GM12864 (cell line): ENCODE measurements around the gene PRR16.
A peak's percentile ranks its signal among the peaks of the same experiment; 100 is the strongest.
"Not testable (repeated sequence)": the region's sequence is repeated elsewhere in the genome, so short reads cannot be mapped to it uniquely, and the experiment has no call there.

Source experiments
- DNase-seq: peaks from one replicate; pipeline ENCODE4 v3.0.0-alpha.2; 2011; ENCODE audit warnings: low read depth
- H3K4me3 ChIP-seq: 2 replicates; pipeline ENCODE4 v1.5.1; 2011; ENCODE audit warnings: mild to moderate bottlenecking, low read depth, low read length, control low read depth
- CTCF ChIP-seq: IDR thresholded peaks from 2 replicates; pipeline ENCODE4 v1.5.1; 2011; ENCODE audit warnings: low read depth, mild to moderate bottlenecking, moderate library complexity, low read length, control low read depth, inconsistent platforms; ENCODE audit errors: missing control alignments

Gene PRR16

GRCh38 chr5:120450910-120451309 lies 13.2 kb upstream of the PRR16 start:
- no peak for DNase-seq
- TF ChIP-seq CTCF: no peak
- H3K4me3 ChIP-seq: no peak overlapping the region

- no peak overlapping the region for H3K4me3 ChIP-seq
- TF ChIP-seq CTCF: no peak
- no peak for DNase-seq
Measured at GRCh38 chr5:120451445-120451844, 12.7 kb upstream of the PRR16 start.

DNA sequence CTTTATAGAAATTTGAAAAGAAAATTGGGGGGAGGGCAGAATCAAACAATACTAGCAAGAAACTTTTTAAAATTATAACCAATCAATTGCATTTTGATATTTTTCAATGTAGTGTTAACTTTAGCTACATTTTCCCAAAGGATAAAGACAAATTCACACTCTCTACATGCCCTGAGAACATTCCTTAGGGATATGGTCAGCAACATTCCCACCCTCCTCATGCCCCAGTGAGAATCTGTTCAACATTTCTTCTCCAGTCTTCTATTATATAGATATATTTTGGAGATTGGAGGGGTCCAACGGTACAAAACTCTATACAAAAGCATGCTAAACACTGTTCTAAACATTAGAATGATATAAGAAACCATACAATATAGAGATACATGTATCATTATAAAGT lies 11.6 kb upstream of the PRR16 start:
- no peak overlapping the region for H3K4me3 ChIP-seq
- TF ChIP-seq CTCF: no peak
- DNase-seq: no peak

GRCh38 chr5:120454094-120454798 lies 9.9 kb upstream of the PRR16 start:
- no peak for DNase-seq
- no peak overlapping the region for H3K4me3 ChIP-seq
- TF ChIP-seq CTCF: no peak

DNA sequence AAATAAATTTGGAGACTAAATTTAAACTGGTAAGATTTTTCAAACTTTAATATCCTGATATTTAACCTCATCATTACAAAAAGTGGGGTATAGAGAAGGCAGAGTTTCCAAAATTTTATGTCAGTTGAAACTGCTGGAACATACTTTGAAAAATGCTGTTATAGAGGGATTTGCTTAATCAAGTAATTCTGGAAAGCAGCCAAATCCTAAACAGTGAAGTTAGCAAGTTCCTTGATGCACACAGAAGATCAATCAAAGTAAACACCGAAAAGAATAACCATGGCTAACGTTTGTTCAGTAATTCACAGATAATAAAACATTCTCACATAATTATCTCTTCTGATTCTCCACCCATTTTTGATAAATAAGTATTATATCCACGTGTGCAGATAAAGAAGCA lies 8.1 kb upstream of the PRR16 start:
- DNase-seq: no peak
- TF ChIP-seq CTCF: no peak
- no peak overlapping the region for H3K4me3 ChIP-seq

- TF ChIP-seq CTCF: peak; percentile 67
- peak overlapping the region; percentile 26 for H3K4me3 ChIP-seq
- peak; percentile 54 for DNase-seq
Measured at GRCh38 chr5:120457839-120458507, 6.1 kb upstream of the PRR16 start.

DNA sequence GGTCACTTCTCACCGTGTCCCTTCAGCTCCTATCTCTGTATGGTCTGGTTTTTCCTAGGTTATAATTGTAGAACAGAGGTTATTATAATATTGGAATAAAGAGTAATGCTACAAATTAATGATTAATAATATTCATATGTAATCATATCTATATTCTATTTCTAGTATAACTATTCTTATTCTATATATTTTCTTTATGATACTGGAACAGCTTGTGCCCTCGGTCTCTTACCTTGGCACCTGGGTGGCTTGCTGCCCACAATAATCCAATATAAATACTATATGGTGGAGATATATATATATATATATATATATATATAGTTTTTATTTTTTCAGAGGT lies 5.6 kb upstream of the PRR16 start:
- peak overlapping the region; percentile 26; the same call in 1 of the 2 replicates for H3K4me3 ChIP-seq
- not testable (repeated sequence) for DNase-seq
